ENCODE data around the gene TEX22.

The TEX22 gene

DNA sequence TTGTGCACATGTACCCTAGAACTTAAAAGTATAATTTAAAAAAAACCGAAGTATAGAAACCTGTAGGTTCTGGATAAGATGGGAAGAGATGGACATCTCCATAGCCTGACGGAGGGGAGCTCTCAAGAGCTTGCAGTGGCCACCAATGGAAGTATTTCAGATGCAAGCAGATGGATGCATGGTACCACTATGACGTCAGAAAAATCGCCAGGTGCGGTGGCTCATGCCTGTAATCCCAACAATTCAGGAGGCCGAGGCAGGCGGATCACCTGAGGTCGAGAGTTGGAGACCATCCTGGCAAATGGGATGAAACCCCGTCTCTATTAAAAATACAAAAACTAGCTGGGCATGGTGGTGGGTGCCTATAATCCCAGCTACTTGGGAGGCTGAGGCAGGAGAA is 3.4 kb downstream of the TEX22 start:
- DNase-seq (ENCODE audit: low read depth) = no peak
- no peak overlapping the region for H3K4me3 ChIP-seq (ENCODE audit: low read length)
- TF ChIP-seq, protein P1, sequence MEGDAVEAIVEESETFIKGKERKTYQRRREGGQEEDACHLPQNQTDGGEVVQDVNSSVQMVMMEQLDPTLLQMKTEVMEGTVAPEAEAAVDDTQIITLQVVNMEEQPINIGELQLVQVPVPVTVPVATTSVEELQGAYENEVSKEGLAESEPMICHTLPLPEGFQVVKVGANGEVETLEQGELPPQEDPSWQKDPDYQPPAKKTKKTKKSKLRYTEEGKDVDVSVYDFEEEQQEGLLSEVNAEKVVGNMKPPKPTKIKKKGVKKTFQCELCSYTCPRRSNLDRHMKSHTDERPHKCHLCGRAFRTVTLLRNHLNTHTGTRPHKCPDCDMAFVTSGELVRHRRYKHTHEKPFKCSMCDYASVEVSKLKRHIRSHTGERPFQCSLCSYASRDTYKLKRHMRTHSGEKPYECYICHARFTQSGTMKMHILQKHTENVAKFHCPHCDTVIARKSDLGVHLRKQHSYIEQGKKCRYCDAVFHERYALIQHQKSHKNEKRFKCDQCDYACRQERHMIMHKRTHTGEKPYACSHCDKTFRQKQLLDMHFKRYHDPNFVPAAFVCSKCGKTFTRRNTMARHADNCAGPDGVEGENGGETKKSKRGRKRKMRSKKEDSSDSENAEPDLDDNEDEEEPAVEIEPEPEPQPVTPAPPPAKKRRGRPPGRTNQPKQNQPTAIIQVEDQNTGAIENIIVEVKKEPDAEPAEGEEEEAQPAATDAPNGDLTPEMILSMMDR (IDR thresholded peaks at IDR 0.05; ENCODE audit: insufficient read depth, low read depth, low read length, missing control alignments) = no peak

DNA sequence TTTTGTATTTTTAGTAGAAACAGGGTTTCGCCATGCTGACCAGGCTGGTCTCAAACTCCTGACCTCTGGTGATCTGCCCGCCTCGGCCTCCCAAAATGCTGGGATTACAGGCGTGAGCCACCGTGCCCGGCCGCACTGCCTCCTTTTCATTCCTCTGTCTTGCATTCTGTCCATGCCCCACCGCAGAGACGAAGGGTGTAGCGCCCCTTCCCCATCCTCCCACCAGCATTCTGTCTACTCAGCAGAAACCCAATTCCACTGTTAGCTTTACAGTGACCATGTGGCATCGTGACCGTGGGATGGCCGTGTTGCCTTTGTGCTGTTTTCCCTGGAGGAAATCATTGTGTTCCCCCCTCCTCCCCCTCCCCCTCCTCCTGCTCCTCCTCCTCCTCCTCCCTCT is 10.3 kb downstream of the TEX22 start:
- TF ChIP-seq, protein P1 (IDR thresholded peaks at IDR 0.05; ENCODE audit: insufficient read depth, low read depth, low read length, missing control alignments) = no peak
- no peak for DNase-seq (ENCODE audit: low read depth)
- no peak overlapping the region for H3K4me3 ChIP-seq (ENCODE audit: low read length)

DNA sequence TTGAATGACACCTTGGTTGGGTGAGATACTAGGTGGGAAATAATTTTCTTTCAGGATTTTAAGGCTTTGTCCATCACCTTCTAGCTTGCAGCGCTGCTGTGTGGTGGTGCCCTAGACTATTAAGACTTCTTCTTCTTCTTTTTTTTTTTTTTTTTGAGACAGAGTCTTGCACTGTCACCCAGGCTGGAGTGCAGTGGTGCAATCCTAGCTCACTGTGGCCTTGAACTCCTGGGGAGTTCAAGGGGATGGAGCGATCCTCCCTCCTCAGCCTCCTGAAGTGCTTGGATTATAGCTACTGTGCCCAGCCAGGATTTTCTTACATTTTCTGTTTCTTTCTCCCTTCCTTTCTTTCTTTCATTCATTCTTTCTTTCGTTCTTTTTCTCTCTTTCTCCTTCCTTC is 11.0 kb downstream of the TEX22 start:
- TF ChIP-seq, protein P1 (IDR thresholded peaks at IDR 0.05; ENCODE audit: insufficient read depth, low read depth, low read length, missing control alignments) = no peak
- no peak for DNase-seq (ENCODE audit: low read depth)
- H3K4me3 ChIP-seq (ENCODE audit: low read length) = no peak overlapping the region

DNA sequence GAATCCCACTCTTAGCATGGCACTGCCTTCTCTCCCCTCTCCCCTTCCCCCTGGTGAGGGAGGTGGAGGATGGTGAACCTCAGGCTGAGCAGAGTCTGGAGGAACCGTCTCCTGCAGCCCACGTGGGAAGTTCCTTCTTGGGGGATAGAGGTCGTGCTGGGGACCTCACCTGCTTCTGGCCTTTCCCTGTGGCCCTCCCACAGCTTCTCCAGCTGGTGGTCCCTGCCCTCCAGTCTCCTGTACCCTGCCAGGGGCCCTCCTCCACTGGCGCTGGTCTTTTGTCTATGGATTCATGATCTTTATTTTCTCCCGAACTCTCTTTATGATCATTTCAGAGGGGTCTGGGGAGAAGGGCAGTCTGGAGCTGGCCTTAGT is 12.3 kb downstream of the TEX22 start:
- no peak for DNase-seq (ENCODE audit: low read depth)
- TF ChIP-seq, protein P1 (IDR thresholded peaks at IDR 0.05; ENCODE audit: insufficient read depth, low read depth, low read length, missing control alignments) = no peak
- no peak overlapping the region for H3K4me3 ChIP-seq (ENCODE audit: low read length)

DNA sequence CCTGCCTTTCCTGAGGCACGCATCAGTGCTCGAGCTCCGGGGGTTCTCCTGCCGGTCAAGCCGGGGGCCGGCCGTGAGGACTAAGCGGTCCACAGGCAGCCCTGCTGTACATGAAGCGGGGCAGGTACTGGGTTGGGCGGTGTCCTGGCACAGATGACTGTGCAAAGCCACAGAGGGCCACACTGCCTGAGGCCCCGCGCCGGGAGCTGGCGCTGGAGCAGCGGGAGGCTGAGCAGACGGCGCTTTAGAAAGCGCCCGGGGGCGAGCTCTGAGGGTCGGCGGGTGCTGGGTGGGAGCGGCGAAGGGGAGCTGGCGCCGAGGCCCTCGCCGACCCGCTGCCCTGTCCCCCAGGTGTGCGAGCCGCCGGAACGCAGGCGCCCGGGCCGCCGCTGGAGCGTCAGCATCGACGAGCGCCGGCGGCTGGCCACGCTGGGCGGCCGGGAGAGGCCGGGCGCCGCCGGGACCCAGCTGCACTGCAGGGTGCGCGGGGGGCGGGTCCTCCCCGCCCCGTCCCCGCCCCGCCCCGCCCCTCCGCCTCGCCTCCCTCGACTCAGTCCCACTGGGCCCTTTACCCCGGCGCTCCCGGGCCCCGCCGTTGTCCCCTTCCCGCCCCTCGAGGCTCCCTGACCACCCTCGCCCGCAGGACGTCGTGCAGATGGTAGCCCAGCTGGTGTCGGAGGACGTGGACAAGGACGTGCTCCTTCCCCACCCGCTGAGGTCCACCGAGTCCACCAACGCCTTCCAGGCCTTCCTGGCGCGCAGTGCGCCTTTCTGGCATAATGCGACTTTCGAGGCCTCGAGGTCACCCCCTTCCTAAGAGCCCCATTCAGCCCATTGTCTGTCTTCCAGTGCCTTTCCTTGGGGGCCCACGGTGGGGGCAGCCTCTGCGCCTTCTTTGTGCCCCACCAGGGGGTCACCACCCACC is 12.9 kb downstream of the TEX22 start:
- peak overlapping the region; percentile 11 for H3K4me3 ChIP-seq (ENCODE audit: low read length)
- TF ChIP-seq, protein P1 (IDR thresholded peaks at IDR 0.05; ENCODE audit: insufficient read depth, low read depth, low read length, missing control alignments) = no peak
- peak; percentile 58 for DNase-seq (ENCODE audit: low read depth)

DNA sequence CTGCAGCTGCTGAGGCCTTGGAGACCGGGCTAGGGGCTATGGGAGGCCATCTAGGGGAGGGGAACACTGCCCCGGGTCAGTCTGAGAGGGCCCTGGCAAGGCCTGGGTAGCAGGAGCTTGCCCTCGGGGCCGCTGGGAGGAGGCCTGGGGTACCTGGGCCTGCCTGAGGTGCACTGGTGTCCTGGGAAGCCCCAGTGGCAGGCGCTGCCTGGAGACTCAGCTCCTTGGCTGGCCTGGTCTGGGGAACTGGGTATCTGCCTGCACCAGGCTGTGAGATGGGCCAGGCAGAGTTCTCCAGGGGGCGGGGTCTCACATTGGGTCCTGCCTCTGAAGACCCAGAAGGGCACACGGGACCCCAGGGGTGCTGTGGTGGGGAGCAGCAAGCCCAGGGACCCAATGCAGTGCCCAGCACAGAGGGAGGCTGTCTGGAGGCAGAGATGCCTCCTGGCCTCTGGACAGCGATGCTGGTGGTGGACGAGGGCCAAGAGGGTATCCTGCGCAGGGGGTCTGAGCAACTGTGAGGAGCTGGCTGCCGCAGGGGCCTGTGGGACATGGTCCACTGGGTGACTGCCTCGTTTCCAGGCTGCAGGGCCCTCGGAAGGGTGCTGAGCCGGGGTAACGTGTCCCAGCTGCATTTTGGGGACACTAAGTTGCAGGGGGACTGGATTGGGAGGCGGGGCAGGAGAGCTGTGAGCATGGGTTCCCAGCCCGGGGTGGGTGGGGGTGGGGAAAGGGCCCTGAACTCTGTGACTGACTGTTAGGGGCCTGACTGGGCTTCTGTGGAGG is 13.8 kb downstream of the TEX22 start:
- DNase-seq (ENCODE audit: low read depth) = no peak
- no peak overlapping the region for H3K4me3 ChIP-seq (ENCODE audit: low read length)
- TF ChIP-seq, protein P1 (IDR thresholded peaks at IDR 0.05; ENCODE audit: insufficient read depth, low read depth, low read length, missing control alignments) = no peak

All from epithelial cell of esophagus (primary cell).